Testis (tissue), 2 donors: Measurements from ENCODE around the gene TNRC6C.

Experiments used
- CTCF ChIP-seq, 3 experiments: fragments of 450-650 bp in 2 of 3; fragments of 200-600 bp in 1 of 3; sonication (generic) in 1 of 3; IDR thresholded peaks; one replicate each; pipeline ENCODE4 v1.5.1; 2016 to 2019; ENCODE audit warnings: antibody characterized with exemption in 3 of 3, mild to moderate bottlenecking in 2 of 3, moderate library complexity in 1 of 3
- POLR2A ChIP-seq: fragments of 450-650 bp; IDR thresholded peaks from one replicate; pipeline ENCODE4 v1.6.1; 2017; ENCODE audit warnings: antibody characterized with exemption, mild to moderate bottlenecking, moderate library complexity

GRCh38 chr17:78147315-78147998 lies 189.0 kb downstream of the TNRC6C start:
- no peak for TF ChIP-seq CTCF (IDR thresholded peaks at IDR 0.05)
- TF ChIP-seq POLR2A = no peak
